GM19372 (cell line): ENCODE data around the gene GALNT14.

Experiments used
- ATAC-seq: cut with Tn5 transposase; IDR thresholded peaks from one replicate; pipeline ENCODE4 v1.9.1; 2021; ENCODE audit warnings: mild to moderate bottlenecking, low read depth, moderate library complexity; ENCODE audit not compliant: unreplicated experiment

The GALNT14 gene

GRCh38 chr2:31058096-31059035, 79.9 kb downstream of the GALNT14 start:
- ATAC-seq = no peak

- no peak for ATAC-seq
Observed at GRCh38 chr2:31057691-31058090, 80.5 kb downstream of the GALNT14 start.

DNA sequence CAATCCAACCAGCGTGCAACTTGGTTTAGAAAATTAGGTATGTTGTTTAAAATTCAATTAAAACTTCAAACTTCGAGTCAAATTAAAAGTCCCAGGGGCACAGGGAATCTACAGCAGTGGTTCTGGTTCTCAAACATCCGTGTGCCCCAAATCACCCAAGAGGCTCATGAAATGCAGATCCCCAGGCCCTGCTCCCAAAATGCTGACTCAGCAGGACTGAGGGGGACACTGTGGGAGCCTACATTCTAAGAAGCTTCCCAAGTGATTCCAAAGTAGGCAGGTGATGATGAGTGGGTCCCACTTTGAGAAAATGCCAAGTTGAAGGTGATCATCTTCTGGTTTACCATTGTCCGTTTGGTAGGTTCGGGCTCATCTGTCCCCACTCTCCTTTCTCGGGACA, 82.3 kb downstream of the GALNT14 start:
- no peak for ATAC-seq

GRCh38 chr2:31054842-31055388, 83.3 kb downstream of the GALNT14 start:
- no peak for ATAC-seq

GRCh38 chr2:31053929-31054782, 84.1 kb downstream of the GALNT14 start:
- no peak for ATAC-seq

DNA sequence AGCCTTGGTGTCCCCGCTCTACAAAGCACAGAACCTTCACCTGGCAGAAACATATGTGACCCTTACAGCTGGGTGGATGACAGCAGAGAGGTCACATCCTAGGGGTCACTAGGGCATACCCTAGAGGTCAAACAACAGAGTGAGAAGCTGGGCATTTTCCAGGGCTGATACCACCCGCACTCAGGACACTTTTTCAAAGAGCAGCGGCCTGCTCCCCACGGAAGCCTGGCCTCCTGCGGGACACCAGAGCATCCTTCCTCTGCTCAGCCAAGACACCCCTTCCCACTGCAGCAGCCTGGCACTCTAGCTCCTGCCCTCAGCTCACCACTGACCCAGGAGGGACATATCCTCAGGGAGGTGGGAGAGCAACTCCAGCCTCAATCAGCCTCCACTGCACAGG, 86.0 kb downstream of the GALNT14 start:
- no peak for ATAC-seq

DNA sequence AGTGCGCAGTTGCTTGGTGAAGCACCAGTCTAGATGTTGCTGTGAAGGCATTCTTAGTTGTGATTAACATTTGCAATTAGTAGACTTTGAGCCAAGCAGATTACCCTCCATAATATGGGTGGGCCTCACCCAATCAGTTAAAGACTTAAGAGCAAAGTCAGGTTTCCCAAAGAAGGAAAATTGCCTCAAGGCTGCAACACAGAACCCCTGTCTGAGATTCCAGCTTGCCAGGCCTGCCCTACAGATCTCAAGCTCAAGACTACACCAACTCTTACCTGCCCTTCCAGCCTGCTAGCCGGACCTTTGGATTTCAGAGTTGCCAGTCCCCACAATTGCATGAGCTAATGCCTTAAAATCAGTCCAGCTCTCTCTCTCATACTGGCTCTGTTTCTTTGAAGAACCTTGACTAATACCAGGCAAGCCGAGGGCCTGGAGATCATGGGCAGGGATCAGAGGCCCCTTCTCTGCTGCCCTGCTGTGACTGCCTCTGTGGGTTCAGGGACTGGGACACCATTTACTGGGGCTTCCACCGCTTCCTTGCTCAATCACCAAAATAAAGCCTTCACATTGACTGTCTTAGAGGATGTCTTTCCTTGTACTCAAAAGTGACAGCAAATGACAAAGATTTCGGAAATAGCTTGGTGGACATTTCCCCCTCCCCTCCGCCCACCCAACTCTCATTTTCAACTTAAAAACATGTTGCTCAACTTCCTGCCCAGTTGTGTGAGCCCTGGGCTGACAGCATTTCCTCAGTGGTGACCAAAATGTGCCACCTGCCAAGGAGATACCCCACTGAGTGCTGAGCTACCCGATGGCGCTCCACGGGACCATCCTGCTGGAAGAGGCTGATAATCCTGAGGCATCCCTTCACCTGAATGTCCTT, 86.7 kb downstream of the GALNT14 start:
- no peak for ATAC-seq

- ATAC-seq = no peak
Observed at GRCh38 chr2:31049916-31050588, 88.2 kb downstream of the GALNT14 start.

DNA sequence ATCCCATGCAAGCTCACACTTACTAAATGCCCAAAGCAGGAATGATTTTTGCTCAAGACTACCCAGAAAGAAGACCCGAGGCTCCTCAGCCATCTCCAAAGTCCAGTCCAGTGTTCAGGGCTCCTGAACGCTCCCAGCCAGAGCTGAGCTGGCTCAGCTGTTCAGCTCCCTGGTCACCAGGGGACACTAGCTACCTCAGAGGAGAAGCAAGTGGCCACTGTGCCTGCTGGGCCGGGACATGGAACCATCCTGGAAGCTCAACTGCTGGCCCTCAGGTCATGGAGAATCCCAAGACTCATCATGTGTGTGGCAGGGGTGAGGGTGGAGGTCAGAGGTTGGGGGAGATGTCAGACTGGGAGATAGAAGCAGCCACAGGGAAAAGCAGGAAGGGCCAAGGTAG, 89.0 kb downstream of the GALNT14 start:
- ATAC-seq = no peak

DNA sequence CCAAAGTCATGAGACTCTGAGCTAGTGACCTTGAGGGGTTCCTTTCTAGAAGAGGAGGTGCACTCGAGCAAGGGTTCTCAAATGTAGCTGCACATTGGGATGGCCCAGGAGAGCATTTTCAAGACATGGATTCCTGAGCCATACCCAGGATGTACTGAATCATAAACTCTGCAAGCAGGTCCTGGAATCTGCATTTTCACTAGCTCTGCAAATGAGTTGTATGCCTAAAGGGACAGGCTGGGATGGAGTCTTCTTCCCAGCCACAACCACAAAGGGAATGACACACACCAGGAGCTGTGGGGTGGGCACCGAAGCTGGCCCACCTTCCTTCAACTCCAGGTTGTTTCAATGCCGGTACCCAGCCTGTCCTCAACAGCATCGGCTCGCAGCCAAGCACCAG, 90.6 kb downstream of the GALNT14 start:
- ATAC-seq = no peak

DNA sequence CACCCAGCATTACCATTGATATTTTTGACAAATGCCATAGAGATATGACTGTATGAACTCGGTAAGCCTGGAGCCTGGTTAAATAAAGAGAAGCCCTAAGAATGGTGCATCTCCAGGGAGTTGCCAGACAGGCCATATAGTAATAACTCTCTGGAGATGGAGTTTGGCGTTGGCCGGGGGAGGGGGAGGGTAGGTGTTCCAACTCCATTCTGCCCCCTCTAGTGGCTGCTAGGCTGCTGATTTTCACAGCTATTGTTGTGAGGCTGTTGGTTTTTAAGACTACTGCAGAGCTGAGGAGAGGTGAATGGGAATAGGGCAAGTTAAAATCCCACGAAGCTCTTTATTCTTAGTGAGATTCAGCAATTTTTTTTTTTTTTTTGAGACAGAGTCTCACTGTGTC, 99.9 kb downstream of the GALNT14 start:
- no peak for ATAC-seq

- ATAC-seq = no peak
Observed at GRCh38 chr2:31037058-31037457, 101.2 kb downstream of the GALNT14 start.

GRCh38 chr2:31033032-31033431, 105.2 kb downstream of the GALNT14 start:
- ATAC-seq = no peak

DNA sequence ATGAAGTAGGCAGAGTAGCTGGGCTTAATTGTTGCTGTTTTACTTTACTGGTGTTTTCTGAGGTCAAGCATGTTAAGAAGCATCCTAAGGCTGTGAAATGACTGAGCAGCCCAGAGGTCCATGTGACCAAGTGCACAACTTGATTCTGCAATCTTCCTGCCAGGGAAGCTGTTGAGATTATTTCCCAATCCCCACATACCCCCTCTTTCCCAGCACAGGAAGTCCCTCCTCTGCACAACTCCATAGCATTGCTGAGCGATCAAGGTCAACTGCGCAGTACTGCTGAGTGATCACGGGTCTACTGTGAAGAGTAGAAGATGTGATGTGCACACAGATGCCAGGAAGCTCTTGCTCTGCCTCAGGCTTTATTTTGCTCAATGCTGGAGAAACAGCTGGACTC, 105.8 kb downstream of the GALNT14 start:
- no peak for ATAC-seq

GRCh38 chr2:31031132-31031706, 107.0 kb downstream of the GALNT14 start:
- ATAC-seq = peak; percentile 97

- no peak for ATAC-seq
Observed at GRCh38 chr2:31028417-31028816, 109.8 kb downstream of the GALNT14 start.

GRCh38 chr2:31027549-31027948, 110.7 kb downstream of the GALNT14 start:
- no peak for ATAC-seq

GRCh38 chr2:31023541-31023940, 114.7 kb downstream of the GALNT14 start:
- ATAC-seq = no peak

- no peak for ATAC-seq
Observed at GRCh38 chr2:31020713-31021112, 117.5 kb downstream of the GALNT14 start.
